ENCODE data around the gene OCIAD1.
"Not testable (repeated sequence)": the region's sequence is repeated elsewhere in the genome, so short reads cannot be mapped to it uniquely, and the experiment has no call there.

OCIAD1 gene, protein sequence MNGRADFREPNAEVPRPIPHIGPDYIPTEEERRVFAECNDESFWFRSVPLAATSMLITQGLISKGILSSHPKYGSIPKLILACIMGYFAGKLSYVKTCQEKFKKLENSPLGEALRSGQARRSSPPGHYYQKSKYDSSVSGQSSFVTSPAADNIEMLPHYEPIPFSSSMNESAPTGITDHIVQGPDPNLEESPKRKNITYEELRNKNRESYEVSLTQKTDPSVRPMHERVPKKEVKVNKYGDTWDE

DNA sequence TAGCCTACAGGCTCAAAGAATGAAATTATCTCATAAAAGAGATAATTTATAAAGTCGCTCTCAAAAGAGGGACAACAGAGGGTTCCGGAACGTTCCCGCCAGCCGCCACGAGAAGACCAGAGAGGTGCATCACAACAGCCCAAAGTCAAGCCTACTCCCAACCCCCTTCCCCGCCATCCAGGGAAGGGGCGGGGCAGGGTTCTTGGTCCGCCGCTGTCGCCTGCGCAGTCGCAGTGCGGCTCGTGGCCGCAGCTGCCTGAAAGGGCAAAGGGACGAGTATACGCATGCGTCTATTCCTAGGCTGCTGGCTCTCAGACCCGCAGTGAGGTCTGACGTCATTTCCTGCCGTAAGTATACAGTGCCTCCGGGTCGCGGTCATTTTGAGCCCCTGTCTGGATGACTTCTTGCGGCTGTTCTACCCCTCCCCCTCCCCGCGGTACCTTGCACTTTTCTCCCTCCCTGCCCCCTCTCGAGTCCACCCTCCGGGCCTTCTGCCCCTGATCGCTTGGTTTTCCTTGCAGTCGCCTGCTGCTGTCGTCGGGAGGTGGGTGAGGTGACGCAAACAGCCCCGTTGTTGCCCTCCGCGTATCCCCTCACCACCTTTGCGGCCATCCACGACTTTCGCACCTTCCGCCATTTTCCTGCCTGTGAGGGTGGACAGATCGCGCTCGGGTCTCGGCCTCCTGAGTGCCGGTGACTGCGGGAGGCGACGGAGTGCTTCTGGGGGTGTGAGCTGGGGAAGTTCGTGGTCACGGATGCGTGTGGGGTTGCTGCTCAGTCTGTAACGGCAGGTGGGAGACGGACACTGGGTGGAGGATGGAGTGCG is at the start of gene OCIAD1:
OCIAD1 (plus strand) TSS at position 383 of the 826 bp plus-strand sequence. CDS start 1,537 bp downstream, outside the sequence.
- peak; percentile 84 for DNase-seq

DNA sequence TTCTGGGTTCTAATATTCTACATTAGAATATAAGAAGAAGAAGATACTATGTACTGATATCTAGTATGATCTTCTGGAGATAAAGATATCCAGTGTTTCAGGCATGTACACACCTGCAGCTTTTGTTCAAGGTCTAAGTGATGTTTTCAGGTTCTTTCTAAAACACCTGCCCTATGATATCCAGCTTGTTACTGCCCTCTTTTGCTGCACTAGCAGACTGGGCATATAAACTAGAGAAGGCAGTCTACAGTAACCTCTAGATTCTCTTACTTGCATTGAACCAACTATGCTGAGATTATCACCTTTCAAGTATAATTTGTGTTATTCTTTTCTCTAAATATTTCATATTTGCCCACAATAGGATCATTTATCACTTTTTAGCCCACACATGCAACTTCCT is 48.9 kb upstream of the OCIAD1 start:
- DNase-seq: no peak

DNA sequence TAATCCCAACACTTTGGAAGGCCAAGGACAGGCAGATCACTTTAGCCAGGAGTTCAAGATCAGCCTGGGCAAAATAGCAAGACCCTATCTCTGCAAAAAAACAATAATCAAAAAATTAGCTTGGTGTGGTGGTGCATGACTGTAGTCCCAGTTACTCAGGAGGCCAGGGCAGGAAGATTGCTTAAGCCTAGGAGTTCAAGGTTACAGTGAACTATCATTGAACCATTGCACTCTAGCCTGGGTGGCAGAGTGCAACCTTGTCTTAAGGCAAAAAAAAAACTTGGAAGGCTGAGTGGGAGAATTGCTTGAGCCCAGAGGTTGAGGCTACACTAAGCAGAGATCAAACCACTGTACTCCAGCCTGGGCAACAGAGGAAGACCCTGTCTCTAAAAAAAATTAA is 45.6 kb upstream of the OCIAD1 start:
- no peak for DNase-seq

DNA sequence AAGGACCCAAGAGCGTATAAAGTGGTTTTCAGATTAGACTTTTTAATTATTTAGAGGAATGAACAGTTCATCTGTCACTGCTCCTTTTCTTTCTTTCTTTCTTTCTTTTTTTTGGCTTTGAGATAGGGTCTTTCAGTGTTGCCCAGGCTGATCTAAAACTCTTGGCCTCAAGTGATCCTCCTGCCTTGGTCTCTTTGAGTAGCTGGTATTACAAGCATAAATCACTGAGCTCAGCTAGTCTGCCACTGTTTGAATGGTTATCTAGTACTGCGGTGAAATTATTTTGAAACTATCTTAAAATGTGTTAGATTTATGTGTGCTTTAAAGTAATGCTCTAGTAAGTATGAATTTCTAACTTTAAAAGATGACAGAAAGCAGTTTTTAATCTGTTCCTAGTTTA is 44.3 kb upstream of the OCIAD1 start:
- no peak for DNase-seq

DNA sequence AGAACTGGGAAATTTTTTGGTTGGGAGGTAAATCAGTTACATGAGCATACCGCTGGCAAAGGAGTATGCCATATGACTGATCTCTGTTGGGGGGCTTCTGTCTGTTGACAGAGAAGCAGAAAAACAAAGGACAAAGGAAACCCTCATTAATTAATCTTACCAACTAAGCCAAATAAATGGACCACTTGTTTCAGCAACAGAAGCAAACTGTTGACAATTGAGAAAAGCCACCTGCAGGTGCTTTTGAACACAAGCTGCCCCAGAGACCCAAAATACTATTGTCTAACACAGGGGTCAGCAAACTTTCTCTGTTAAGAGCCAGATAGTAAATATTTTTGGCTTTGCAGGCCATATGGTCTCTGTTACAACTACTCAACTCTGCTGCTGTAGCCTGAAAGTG is 43.8 kb upstream of the OCIAD1 start:
- no peak for DNase-seq

DNA sequence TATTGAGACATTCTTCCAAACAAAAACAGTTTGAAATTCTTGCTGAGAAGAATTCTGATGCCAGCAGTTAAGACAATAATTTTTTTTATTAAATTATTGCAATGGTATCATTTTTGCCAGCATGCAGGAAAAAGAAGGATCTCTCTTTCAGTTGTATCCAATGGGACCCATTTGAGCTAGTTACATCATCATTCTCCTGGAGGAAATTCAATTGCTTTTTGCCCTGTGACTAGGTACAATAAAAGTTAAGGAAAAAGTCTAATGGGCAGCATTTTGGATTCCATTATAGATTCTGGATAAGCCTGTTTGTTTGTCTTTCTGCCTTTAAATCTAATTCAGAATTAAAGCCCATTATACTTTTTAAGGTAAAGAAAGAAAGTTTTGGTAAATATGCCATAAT is 40.3 kb upstream of the OCIAD1 start:
- DNase-seq: no peak

DNA sequence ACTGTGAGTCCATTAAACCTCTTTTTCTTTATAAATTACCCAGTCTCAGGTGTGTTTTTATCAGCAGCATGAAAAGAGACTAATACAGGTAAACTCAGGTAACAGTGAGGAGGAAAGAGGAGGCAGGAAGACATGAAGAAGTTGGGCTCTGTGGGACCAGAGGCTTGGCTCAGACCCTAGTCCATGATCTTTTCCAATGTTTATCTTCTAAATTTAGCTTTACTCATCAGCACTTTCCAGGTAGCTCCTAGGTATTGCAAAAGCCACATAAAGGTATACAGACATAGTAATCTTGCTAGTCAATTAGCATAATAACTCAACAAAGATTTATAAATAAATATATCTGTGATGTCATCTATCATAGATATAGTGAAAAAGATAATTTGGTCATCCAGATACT is 39.6 kb upstream of the OCIAD1 start:
- no peak for DNase-seq

DNA sequence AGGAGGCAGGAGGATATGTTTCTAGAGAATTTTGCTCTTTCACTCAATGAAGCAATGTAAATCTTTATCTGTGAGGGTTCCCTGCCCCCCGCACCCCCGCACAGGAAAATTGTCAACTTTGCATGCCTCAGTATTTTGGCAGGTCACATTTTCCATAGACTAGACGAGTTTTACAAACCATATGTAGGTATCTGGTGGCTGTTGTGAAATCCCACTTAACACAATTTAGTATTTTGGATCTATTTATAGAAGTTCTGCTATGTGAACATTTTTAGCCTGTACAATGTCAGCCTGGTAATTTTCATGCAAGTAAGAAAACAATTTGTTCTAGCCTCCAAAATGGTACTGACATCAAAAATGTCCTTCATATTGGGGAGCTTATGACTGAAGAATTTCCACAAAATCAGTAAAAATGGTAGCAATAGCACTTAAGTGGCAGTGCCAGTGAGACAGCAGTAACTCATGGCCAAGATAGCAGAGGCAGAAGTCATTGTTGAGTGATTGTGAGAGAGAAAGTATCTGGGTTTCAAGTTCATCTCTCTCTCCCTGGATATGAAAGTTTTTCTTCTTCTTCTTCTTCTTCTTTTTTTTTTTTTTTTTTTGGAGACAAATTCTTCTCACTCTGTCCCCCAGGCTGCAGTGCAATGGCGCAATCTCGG is 38.4 kb upstream of the OCIAD1 start:
- DNase-seq: no peak

DNA sequence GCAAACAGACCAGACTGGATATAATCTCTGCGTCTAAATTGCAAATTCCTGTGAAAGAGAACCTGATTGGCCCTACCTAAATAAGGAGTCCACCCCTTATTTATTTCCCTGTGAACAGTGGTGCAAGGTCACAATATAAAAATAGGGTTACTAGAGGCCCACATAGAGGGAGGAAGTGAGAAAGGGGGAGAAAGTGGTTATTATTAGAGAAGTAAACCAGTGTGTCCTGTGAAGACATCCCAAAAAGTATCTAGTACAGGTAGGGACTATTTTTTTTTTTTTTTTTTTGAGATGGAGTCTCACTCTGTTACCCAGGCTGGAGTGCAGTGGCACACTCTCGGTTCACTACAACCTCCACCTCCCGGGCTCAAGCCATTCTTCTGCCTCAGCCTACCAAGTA is 35.8 kb upstream of the OCIAD1 start:
- DNase-seq: no peak

DNA sequence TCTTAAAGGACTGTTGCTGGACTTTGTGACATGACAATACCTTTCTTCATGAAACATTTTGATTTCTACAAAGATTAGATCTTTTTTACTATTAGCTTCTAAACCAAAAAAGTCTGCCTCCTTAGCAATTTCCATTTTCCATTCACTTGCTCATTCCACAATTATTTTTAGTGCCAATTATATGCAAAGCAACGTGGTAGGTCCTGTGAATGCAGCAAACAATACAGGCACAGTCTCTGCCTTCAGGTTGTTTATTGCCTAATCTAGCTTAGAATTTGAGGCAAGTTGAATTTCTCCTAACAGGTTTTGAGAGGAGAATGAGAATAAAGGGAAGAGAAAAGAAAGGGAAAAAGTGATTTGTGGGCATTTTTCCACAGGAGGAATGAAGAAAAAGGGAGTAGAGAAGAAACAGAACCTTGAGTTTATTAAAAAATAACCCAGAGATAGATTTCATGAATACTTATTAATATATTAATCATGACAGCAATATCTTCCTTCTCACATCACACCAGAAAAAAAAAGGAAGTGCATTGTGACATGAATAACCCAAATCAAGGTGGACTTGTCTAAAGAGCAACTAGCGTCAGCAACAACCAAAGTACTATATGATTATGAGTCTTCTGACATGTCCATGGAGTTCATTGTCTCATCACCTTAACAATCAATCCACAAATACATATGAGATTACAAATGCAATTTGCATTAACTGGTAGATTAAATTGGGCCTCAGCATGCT is 34.5 kb upstream of the OCIAD1 start:
- no peak for DNase-seq

DNA sequence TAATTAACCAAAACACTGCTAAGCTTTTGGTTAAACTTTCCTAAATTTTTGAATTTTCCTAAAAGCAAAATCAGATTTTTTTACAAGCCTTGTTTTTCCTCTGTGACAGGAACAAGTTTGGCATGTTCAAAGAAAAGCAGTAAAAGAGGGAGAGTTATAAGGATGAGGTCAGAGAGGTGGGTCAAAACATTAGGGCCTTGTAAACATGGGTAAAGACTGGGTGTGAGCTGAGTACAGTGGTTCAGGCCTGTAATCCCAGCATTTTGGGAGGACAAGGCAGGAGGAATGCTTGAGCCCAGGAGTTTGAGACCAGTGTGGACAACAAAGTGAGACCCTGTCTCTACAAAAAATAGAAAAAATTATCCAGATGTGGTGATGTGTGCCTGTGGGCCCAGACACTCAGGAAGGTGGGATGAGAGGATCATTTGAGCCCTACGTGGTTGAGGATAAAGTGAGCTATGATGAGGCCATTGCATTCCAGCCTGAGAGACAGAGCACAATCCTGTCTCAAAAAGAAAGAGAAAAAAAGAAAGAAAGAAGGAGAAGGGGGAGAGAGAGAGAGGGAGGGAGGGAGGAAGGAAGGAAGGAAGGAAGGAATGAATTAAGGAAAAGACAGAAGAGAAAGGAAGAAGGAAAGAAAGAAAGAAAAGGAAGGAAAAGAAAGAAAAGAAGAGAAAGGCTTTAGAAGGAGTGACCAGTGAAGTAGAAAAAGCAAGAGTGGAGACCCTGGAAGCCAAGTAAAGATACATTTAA is 33.8 kb upstream of the OCIAD1 start:
- DNase-seq: no peak

DNA sequence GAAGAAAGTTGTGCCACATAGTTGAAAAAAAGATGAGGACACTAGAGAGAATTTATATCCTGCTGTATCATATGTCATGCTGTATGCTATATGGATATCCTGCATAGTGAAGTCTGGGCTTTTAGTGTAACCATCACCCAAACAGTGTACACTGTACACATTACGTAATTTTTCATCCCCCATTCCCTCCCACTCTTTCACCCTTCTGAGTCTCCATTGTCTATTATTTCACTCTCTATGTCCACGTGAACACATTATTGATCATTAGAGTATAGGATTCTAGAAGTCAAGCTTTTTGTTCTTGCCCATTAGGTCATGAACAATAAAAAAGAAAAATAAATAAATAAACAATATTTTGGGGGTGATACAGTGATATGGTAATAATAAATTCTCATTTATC is 32.8 kb upstream of the OCIAD1 start:
- no peak for DNase-seq

DNA sequence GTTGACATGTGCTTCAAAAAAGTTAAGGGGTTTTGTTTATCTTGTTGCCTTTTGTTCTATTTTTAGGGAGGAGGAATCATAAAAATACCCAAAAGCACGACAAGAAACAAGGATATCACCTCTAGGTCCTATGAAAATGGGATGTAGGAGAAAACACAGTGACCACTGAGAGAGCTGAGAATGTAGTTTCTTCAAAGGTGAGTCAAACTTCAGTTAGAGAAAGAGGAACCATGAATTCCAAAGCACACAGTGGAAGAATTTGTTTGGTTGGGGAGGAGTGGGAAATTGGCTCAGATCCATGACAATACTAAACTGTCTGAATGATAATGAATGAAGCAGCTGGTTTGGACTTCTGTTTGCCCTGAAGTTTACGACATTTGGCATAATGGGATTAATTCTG is 31.7 kb upstream of the OCIAD1 start:
- DNase-seq: no peak

DNA sequence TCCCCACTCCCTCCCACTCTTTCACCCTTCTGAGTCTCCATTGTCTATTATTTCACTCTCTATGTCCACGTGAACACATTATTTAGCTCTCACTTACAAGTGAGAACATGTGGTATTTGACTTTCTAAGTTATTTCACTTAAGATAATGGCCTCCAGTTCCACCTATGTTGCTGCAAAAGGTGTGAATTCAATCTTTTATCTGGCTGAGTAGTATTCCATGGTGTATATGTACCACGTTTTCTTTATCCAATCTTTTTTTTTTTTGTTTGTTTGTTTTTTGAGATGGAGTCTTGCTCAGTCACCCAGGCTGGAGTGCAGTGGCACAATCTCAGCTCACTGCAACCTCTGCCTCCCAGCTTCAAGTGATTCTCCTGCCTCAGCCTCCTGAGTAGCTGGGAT is 30.7 kb upstream of the OCIAD1 start:
- DNase-seq: not testable (repeated sequence)

DNA sequence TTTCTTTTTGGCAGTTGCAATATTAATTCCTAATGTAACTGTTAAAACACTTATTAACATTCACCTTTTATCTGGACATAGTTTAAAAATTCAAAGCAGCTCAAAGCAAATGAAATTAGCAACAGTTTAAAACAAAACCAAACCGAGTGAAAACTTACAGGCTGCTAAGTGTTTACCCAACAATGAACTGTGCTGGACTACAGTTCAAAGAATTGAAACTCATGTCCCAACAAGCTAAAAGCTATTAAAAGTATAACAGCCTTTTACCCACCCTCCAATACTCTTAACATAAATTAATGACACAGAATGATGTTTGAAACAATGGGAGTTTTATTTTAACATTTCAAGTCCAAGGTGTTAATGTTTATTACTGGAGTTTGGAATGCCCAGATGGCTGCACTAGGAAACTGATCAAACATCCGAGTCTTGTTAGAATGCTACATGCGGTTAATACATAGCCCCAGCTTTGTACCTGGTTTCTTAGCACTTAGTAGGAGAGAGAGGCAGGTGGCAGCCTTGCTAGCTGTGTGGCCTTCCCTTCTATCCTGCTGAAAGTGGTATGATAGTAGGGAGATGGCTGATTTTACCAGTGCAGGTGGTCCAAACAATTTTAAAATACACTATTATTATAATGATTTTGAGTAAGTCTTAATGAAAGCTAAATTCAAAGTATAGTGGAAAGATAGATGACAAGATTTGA is 29.7 kb upstream of the OCIAD1 start:
- no peak for DNase-seq

DNA sequence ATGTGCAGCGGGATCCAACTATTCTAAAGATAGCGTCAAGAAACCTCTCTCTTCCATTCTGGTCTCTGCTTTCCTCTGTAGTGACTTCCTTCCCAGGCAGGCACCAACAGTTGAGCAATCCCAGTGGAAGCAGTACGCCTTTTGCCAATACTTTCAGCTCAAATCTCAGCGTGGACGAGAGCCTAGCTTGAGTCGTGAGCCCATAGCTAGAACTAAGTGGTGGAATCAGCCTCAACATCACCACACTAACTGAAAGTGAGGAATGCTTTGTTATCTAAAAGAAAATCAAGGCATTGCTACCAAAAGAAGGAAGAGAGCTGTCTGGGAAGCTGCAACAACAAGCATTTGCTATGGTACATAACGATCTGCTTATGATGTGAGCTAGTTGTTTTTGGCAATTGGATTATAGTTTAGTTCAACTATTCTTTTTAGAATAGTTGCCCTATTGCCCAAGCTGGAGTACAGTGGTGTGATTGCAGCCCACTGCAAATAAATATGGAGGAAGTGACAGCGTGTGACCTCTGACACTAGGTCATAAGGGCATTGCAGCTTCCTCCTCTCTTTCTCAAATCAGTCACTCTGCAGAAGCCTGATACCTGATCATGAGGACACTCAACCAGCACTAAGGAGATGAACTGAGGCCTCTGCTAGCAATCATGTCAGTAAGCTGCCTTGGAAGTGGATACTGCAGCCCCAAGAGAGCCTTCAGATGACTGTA is 26.1 kb upstream of the OCIAD1 start:
- no peak for DNase-seq

DNA sequence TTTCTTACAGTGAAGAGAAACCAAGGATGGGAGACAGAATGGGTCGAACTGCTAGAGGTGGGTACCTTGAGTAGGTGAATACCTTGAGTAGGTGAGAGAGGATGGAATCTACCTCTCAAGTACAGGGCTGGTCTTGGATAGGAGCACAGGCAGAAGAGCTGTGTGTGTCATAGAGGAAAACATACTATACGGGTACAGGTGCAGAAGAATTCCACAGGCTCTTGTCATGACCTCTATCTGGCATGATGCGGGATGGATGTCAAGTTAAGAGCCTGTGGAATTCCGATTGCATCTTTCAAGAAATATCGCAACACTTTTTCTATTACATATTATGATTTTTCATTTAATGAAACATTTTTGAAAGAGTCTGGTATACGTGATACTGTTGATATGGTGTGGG is 18.0 kb upstream of the OCIAD1 start:
- no peak for DNase-seq

DNA sequence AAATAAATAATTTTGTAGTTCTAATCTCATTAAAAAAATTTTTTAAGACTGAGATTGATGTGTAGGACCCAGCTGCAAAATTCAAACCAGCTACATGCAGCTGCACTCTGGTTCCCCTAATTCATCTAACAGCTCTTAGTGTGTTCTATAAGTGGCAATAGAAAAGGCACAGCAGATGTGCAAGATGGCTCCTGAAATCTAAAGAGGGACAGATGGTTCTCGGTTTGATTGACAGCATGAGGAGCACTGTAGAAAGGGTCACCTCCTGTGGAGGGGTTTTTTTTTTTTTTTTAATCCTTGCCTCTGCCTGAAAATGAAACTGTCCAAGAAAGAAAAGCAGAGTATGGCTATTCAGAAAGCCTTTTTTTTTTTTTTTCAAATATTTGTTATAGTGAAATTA is 16.9 kb upstream of the OCIAD1 start:
- no peak for DNase-seq

DNA sequence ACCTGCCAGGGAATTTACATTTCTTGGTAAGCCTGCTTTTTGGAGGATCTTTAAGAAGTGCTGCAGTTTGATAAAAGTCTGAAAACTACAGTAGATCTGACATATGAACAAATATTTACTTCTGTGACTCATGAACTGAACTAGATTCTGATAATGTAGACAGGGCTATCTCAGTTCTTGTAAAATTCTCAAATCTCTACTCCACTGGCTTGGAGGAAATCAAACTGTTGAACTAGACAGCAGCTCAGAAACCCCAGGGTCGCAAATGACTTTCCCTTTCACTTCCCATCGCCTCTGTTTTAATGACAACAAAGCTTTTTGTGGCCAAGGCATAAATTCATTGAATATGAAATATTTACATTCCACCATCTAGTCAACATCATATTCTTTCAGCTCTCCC is 15.4 kb upstream of the OCIAD1 start:
- DNase-seq: no peak

DNA sequence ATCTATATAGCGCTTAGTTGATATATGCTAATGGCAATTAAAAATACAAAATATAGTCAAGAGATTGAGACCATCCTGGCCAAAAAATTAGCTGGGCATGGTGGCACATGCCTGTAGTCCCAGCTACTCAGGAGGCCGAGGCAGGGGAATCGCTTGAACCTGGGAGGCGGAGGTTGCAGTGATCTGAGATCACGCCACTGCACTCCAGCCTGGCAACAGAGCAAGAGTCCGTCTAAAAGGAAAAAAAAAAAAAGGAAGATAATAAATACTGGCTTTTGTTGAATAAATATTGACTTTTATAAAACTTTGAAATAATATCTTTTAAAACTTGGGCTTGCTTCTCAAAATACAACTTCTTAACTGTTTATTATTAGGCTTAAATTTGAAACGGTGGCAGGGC is 14.6 kb upstream of the OCIAD1 start:
- not testable (repeated sequence) for DNase-seq

DNA sequence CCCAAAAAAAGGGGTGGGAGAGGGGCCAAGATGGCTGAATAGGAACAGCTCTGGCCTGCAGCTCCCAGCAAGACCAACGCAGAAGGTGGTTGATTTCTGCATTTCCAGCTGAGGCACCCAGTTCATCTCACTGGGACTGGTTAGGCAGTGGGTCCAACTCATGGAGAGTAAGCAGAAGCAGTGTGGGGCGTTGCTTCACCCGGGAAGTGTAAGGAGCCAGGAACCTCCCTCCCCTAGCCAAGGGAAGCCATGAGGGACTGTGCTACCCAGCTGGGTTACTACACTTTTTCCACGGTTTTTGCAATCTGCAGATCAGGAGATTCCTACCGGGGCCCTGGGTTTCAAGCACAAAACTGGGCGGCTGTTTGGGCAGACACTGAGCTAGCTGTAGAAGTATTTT is 13.9 kb upstream of the OCIAD1 start:
- DNase-seq: no peak
